ENCODE results near the gene C1QTNF9B.
A peak's percentile ranks its signal among the peaks of the same experiment; 100 is the strongest.
"Not testable (repeated sequence)": the region's sequence is repeated elsewhere in the genome, so short reads cannot be mapped to it uniquely, and the experiment has no call there.

Gene C1QTNF9B

GRCh38 chr13:23893791-23894190 is 3.5 kb downstream of the C1QTNF9B start:
- not testable (repeated sequence) for DNase-seq

GRCh38 chr13:23889615-23890607 is 7.4 kb downstream of the C1QTNF9B start:
- no peak for DNase-seq

GRCh38 chr13:23888658-23889614 is 8.4 kb downstream of the C1QTNF9B start, which contains the start of gene MIPEP:
MIPEP (minus strand) TSS chr13:23889400; CDS start chr13:23889320, 80 bp downstream.
- DNase-seq, result peak; percentile 97

- DNase-seq, result not testable (repeated sequence)
These were observed 12.9 kb downstream of the C1QTNF9B start for GRCh38 chr13:23884361-23884760.

- DNase-seq, result no peak
These were observed 14.0 kb downstream of the C1QTNF9B start for GRCh38 chr13:23883255-23883654.

DNA sequence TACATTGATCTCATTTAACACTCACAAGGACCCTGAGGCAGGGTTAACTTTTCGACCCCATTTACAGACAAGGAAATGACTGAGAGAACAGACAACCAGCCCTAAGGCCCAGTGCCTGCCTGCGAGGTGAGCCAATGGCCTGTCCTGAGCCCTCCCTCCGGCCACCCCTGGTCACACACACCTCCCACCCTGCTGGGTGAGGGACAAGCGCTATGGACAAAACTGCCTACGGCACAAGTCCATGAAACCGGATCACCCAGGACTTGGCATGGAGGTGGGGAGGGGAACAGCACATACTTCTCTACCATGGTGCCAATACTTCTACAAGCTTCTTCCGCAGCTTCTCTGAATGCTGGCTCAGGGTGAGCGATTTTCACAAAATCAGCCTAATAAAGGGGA is 15.9 kb downstream of the C1QTNF9B start:
- DNase-seq, result not testable (repeated sequence)

GRCh38 chr13:23880493-23881401 is 16.6 kb downstream of the C1QTNF9B start:
- DNase-seq, result not testable (repeated sequence)

DNA sequence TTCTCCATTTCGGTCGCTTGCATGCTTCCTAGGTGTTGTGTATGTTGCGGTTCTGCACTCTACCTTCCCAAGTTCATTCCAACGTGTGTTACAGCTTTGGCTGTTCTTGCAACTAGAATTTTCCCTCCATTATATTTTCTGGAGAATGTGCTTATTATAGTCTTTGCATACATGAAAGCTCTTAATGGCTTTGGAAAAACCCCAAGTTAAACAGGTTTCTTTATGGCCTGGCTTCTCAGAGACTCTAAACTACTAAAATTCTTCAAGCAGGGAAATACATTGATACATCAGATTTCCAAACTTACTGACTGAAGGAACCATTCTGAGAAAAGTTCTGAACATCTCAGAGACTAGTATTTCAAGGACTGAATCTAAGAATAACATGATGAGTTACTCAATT is 20.0 kb downstream of the C1QTNF9B start:
- no peak for DNase-seq

- no peak for DNase-seq
These were observed 21.0 kb downstream of the C1QTNF9B start for GRCh38 chr13:23876265-23876664.

- no peak for DNase-seq
These were observed 25.6 kb downstream of the C1QTNF9B start for GRCh38 chr13:23871616-23872220.

GRCh38 chr13:23870356-23871140 is 26.8 kb downstream of the C1QTNF9B start:
- DNase-seq, result no peak

DNA sequence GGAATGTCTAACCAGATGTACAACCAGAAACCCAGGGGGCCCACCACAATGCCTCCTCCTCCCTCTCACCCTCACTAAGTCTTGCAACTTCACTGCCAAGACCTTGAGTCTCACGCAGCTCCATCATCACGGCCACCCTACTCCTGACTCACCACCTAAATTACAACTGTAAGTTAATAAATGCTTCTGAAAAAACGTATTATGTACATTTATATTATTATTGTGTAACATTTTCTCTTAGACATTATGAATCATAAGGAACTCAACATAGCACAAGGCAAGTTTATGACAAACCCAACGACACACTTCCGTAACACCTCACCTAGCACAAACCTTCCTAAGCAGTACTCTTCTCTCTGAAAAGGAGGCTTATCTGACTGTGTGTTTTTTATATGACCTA is 28.8 kb downstream of the C1QTNF9B start:
- DNase-seq, result no peak

GRCh38 chr13:23867027-23867491 is 30.2 kb downstream of the C1QTNF9B start:
- no peak for DNase-seq

- DNase-seq, result no peak
These were observed 30.8 kb downstream of the C1QTNF9B start for GRCh38 chr13:23866420-23867026.

- no peak for DNase-seq
These were observed 31.4 kb downstream of the C1QTNF9B start for GRCh38 chr13:23865906-23866305.

- DNase-seq, result no peak
These were observed 32.3 kb downstream of the C1QTNF9B start for GRCh38 chr13:23865026-23865425.

GRCh38 chr13:23861310-23861709 is 36.0 kb downstream of the C1QTNF9B start:
- no peak for DNase-seq

- no peak for DNase-seq
These were observed 37.4 kb downstream of the C1QTNF9B start for GRCh38 chr13:23859904-23860303.

DNA sequence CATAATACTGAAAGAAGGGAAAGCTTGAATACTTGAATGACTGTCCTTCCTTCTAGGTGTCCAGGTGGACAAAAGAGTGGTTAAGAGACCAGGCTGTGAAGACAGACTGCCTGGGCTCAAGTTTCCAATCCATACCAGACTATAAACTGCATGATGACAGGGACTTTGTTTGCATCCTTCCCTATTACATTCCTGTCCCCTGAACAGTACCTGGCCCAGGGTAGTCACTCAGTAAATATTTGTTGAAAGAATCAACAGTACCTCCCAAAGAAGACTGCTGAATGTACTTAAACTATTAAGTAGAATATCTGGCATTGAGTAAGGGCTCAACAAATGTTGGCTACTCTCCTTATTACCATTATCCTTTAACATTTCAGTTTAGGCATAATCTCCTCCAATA is 37.8 kb downstream of the C1QTNF9B start:
- no peak for DNase-seq

- no peak for DNase-seq
These were observed 38.8 kb downstream of the C1QTNF9B start for GRCh38 chr13:23858546-23858945.
